Measurements from ENCODE around the gene TOPAZ1. TPM values are rescaled to one million over a fixed set of nuclear protein-coding genes. Genes with fewer than 3 reads are reported as not detected.

Gene TOPAZ1
- total RNA-seq, 1 experiment from 2014 or later: not detected

DNA sequence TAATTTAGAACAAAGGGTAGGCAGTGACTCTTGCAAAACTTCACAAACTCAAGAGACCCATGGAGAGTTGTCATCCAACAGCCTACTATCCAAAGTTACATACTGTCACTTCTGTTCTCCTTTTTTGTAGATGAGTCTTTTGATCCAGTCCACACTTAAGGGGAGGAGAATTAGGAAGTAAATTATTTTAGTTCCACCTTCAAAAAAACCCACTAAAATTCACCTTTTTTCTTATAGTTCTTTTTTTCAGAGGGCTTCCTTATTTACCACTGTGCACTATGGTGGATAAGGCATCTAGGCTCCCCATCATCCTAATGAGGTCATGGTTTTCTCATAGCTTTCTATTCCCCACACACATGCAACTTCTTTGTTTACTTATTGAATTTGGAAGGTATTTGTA lies 88.3 kb downstream of the TOPAZ1 start:
- Histone ChIP-seq H3K27ac (ENCODE audit: insufficient read length, low read depth, low read length) (no peak overlapping the region), H3K23me2 (ENCODE audit: insufficient read length, low read depth, low read length, poor library complexity, severe bottlenecking) (no peaks in the 10 kb centered on the region), H2BK20ac (ENCODE audit: low read depth, low read length, poor library complexity, severe bottlenecking) (no peak overlapping the region), H2BK5ac (ENCODE audit: insufficient read length, low read length) (no peak overlapping the region), H2AK5ac (ENCODE audit: insufficient read length, low read length) (no peak overlapping the region), H3K14ac (ENCODE audit: insufficient read depth, low read length) (no peak overlapping the region), H3K9ac (ENCODE audit: extremely low read depth, insufficient read length, low read length) (no peak overlapping the region), H3K79me2 (ENCODE audit: insufficient read depth, low read length) (no peaks in the 10 kb centered on the region), H4K8ac (replicated peaks; ENCODE audit: insufficient read length, low read depth, low read length) (no peak overlapping the region), H2BK120ac (ENCODE audit: low read depth, low read length, poor library complexity, severe bottlenecking) (no peak overlapping the region), H3K4me1 (ENCODE audit: insufficient read depth, low read length) (no peaks in the 10 kb centered on the region), H3K9me3 (ENCODE audit: control insufficient read depth, low read depth, low read length) (no peaks in the 10 kb centered on the region), H3K27me3 (ENCODE audit: insufficient read depth, low read length) (no peaks in the 10 kb centered on the region), H4K5ac (ENCODE audit: insufficient read length, low read depth, low read length) (no peak overlapping the region), H3K18ac (ENCODE audit: insufficient read length, low read depth, low read length) (no peak overlapping the region), H2BK15ac (ENCODE audit: low read depth, low read length) (no peak overlapping the region), H3K23ac (ENCODE audit: insufficient read length, low read depth, low read length) (no peak overlapping the region), H3K56ac (ENCODE audit: insufficient read length, low read depth, low read length) (no peak overlapping the region), H3K4me2 (ENCODE audit: insufficient read depth, insufficient read length, low read length) (no peak overlapping the region), H2AFZ (ENCODE audit: low read length) (no peak overlapping the region), H4K91ac (ENCODE audit: insufficient read length, low read depth, low read length) (no peak overlapping the region), H3K79me1 (ENCODE audit: insufficient read depth, low read depth, low read length, poor library complexity, severe bottlenecking) (no peaks in the 10 kb centered on the region), H2BK12ac (ENCODE audit: insufficient read length, low read depth, low read length) (no peak overlapping the region), H3K4ac (ENCODE audit: low read depth, low read length) (no peak overlapping the region), H4K20me1 (ENCODE audit: control insufficient read depth, insufficient read depth, insufficient read length) (no peaks in the 10 kb centered on the region), H3T11ph (ENCODE audit: low read length) (no peak overlapping the region)
- no peak for TF ChIP-seq CTCF (conservative IDR thresholded peaks at IDR 0.05)
- no peak for DNase-seq
- Mint-ChIP-seq H3K4me3 (no peak overlapping the region), H3K27me3 (ENCODE audit: low read depth) (peaks cover 3% of the 10 kb centered on the region), H3K9me3 (no peaks in the 10 kb centered on the region), H3K36me3 (ENCODE audit: insufficient read depth in 1 of 3, low read depth in 3 of 3) (no peaks in the 10 kb centered on the region), H3K4me1 (peaks cover 4 to 5% of the 10 kb centered on the region in 2 experiments), H3K27ac (no peak overlapping the region)
